ENCODE data around the gene MICB.
"Not testable (repeated sequence)": the region's sequence is repeated elsewhere in the genome, so short reads cannot be mapped to it uniquely, and the experiment has no call there.

DNA sequence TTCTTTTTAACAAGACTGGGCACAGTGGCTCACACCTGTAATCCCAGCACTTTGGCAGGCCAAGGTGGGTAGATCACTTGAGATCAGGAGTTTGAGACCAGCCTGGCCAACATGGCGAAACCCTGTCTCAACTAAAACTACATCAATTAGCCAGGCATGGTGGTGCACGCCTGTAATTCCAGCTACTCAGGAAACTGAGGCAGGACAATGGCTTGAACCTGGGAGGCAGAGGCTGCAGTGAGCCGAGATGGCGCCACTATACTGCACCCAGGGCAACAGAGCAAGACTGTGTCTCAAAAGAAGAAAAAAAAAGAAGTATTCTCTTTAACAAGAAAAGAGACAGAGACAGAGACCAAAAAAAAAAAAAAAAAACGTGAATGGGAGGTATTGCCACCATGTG, 38.1 kb upstream of the MICB start:
- TF ChIP-seq, protein P1, sequence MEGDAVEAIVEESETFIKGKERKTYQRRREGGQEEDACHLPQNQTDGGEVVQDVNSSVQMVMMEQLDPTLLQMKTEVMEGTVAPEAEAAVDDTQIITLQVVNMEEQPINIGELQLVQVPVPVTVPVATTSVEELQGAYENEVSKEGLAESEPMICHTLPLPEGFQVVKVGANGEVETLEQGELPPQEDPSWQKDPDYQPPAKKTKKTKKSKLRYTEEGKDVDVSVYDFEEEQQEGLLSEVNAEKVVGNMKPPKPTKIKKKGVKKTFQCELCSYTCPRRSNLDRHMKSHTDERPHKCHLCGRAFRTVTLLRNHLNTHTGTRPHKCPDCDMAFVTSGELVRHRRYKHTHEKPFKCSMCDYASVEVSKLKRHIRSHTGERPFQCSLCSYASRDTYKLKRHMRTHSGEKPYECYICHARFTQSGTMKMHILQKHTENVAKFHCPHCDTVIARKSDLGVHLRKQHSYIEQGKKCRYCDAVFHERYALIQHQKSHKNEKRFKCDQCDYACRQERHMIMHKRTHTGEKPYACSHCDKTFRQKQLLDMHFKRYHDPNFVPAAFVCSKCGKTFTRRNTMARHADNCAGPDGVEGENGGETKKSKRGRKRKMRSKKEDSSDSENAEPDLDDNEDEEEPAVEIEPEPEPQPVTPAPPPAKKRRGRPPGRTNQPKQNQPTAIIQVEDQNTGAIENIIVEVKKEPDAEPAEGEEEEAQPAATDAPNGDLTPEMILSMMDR (IDR thresholded peaks at IDR 0.05) = not testable (repeated sequence)
- TF ChIP-seq POLR2AphosphoS5, POLR2A (IDR thresholded peaks at IDR 0.05): not testable (repeated sequence)

Data from breast epithelium (tissue), 3 donors.